Measurements from ENCODE around the gene TERT. TPM values are rescaled to one million over a fixed set of nuclear protein-coding genes. Genes with fewer than 3 reads are reported as not detected.

TERT gene
- total and polyA plus RNA-seq, 2 experiments from 2014 or later, result 0.08 TPM; not detected in 1

DNA sequence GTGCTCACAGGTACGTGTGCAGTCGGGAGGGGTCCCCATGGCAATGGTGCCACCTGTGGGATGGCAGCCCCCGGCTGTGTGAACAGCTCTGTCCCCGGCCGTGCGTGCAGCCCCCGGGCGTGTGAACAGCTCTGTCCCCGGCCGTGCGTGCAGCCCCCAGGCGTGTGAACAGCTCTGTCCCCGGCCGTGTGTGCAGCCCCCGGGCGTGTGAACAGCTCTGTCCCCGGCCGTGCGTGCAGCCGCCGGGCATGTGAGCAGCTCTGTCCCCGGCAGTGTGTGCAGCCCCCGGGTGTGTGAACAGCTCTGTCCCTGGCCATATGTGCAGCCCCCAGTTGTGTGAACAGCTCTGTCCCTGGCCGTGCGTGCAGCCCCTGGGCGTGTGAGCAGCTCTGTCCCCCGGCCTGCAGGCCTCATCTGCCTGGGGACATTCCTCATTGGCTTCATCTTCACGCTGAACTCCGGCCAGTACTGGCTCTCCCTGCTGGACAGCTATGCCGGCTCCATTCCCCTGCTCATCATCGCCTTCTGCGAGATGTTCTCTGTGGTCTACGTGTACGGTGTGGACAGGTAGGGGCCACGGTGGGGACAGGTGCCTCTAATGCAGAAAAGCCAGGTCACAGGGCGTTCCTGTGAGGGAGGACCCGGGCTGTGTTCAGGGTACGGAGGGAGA is 75.6 kb downstream of the TERT start:
- no peak overlapping the region for H2AFZ ChIP-seq
- H3K4me3 ChIP-seq, result no peak overlapping the region
- H3K36me3 ChIP-seq (replicated peaks; ENCODE audit: insufficient read depth, low read depth), result no peaks in the 10 kb centered on the region

DNA sequence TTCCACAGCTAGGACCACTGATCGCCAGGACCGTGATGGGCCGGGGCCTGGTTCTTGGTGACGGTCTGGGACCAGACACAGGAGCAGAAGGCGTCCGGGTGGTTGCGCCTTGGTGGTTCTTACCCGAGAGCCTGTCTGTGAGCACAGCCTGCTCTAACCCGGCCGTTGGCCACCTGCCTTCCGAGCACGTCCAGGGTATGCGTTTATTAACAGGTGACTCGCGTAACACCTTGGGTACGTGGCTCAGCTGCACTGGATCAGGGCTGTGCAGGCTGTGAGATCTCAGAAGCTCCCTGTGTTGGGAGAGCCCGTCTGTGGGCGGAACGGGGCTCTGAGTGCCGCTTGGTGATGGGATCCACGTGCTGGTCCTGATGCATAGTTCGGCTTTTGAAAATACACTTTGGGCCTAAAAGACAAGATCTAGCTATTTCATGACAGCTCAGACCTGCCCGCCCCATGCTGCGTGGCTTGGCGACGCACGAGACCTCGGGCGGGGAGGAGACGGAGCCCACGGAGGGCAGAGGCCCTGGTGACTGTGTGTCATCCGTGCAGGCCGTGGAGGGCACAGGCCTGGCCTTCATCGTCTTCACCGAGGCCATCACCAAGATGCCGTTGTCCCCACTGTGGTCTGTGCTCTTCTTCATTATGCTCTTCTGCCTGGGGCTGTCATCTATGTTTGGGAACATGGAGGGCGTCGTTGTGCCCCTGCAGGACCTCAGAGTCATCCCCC is 76.4 kb downstream of the TERT start:
- no peaks in the 10 kb centered on the region for H3K4me1 ChIP-seq (ENCODE audit: insufficient read depth)
- 95% methylated on average over 37 of the region's 38 CpGs for WGBS (ENCODE audit: low lambda C conversion rate, missing lambda C conversion rate)
- H3K4me2 ChIP-seq, result no peak overlapping the region
- no peaks in the 10 kb centered on the region for H3K36me3 ChIP-seq (replicated peaks; ENCODE audit: insufficient read depth, low read depth)
- no peaks in the 10 kb centered on the region for H3K9me3 ChIP-seq (ENCODE audit: low read depth)
- H3K4me3 ChIP-seq, result no peak overlapping the region
- TF ChIP-seq EZH2 (IDR thresholded peaks at IDR 0.05; ENCODE audit: borderline replicate concordance), result no peak
- DNase-seq (ENCODE audit: low spot score), result no peak
- no peaks in the 10 kb centered on the region for H3K79me2 ChIP-seq
- H3K9me2 ChIP-seq (replicated peaks; ENCODE audit: insufficient read depth), result no peaks in the 10 kb centered on the region
- no peaks in the 10 kb centered on the region for H4K20me1 ChIP-seq (ENCODE audit: insufficient read depth, poor library complexity, severe bottlenecking)
- H3K27me3 ChIP-seq, result no peaks in the 10 kb centered on the region
- H3K27ac ChIP-seq, result no peak overlapping the region
- H2AFZ ChIP-seq, result no peak overlapping the region

More for the DNA sequence above, 75.6 kb downstream of the TERT start:
- Histone ChIP-seq H3K9me2 (replicated peaks; ENCODE audit: insufficient read depth) (no peaks in the 10 kb centered on the region), H3K27ac (no peak overlapping the region), H3K9me3 (ENCODE audit: low read depth) (no peaks in the 10 kb centered on the region), H3K4me1 (ENCODE audit: insufficient read depth) (no peaks in the 10 kb centered on the region), H3K79me2 (no peaks in the 10 kb centered on the region), H3K27me3 (no peaks in the 10 kb centered on the region), H4K20me1 (ENCODE audit: insufficient read depth, poor library complexity, severe bottlenecking) (no peaks in the 10 kb centered on the region), H3K4me2 (no peak overlapping the region)
- WGBS (ENCODE audit: low lambda C conversion rate, missing lambda C conversion rate), result 88% methylated on average over 27 of the region's 38 CpGs
- TF ChIP-seq, protein P1, sequence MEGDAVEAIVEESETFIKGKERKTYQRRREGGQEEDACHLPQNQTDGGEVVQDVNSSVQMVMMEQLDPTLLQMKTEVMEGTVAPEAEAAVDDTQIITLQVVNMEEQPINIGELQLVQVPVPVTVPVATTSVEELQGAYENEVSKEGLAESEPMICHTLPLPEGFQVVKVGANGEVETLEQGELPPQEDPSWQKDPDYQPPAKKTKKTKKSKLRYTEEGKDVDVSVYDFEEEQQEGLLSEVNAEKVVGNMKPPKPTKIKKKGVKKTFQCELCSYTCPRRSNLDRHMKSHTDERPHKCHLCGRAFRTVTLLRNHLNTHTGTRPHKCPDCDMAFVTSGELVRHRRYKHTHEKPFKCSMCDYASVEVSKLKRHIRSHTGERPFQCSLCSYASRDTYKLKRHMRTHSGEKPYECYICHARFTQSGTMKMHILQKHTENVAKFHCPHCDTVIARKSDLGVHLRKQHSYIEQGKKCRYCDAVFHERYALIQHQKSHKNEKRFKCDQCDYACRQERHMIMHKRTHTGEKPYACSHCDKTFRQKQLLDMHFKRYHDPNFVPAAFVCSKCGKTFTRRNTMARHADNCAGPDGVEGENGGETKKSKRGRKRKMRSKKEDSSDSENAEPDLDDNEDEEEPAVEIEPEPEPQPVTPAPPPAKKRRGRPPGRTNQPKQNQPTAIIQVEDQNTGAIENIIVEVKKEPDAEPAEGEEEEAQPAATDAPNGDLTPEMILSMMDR (IDR thresholded peaks at IDR 0.05; ENCODE audit: poor library complexity), result no peak
- no peak for TF ChIP-seq EZH2 (IDR thresholded peaks at IDR 0.05; ENCODE audit: borderline replicate concordance)
- no peak for DNase-seq (ENCODE audit: low spot score)

DNA sequence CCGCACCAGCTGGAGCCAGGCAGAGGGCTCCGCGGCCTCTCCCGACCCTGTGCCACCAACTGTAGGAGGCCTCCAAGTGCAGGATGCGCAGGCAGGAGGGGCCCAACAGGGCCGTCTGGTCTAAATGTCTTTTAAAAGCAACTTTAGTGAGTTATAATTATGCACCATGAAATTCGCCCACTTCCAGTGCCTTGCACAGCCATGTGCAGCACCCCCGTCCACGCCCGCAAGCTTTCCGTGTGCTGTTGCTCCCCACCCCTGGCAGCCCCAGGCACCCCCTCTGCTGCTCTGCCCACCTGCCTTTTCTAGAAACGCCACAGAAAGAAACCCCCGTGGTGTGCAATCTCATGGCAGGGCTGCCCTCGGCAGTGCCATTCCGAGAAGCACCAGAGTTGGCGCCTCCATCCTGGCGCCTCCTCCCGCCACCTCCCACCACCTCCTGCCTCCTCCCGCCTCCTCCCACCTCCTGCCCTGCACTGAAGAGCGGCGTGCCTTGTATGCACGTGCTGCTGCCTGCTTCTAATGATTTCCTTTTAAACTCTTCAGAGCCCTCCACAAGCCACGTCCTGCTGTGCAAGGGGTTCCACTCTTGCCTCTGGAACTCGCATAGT is 77.2 kb downstream of the TERT start:
- H3K9me2 ChIP-seq (replicated peaks; ENCODE audit: insufficient read depth), result no peaks in the 10 kb centered on the region
- no peaks in the 10 kb centered on the region for H3K36me3 ChIP-seq (replicated peaks; ENCODE audit: insufficient read depth, low read depth)
- no peak for DNase-seq (ENCODE audit: low spot score)
- H4K20me1 ChIP-seq (ENCODE audit: insufficient read depth, poor library complexity, severe bottlenecking), result no peaks in the 10 kb centered on the region
- no peaks in the 10 kb centered on the region for H3K79me2 ChIP-seq
- 81% methylated on average over 18 of the region's 24 CpGs for WGBS (ENCODE audit: low lambda C conversion rate, missing lambda C conversion rate)
- no peaks in the 10 kb centered on the region for H3K4me1 ChIP-seq (ENCODE audit: insufficient read depth)
- no peak overlapping the region for H2AFZ ChIP-seq
- H3K27me3 ChIP-seq, result no peaks in the 10 kb centered on the region
- no peak overlapping the region for H3K4me2 ChIP-seq
- TF ChIP-seq EZH2 (IDR thresholded peaks at IDR 0.05; ENCODE audit: borderline replicate concordance), result no peak
- TF ChIP-seq EZH2phosphoT487 (IDR thresholded peaks at IDR 0.05; ENCODE audit: low read depth, severe bottlenecking, unreplicated experiment), result no peak
- TF ChIP-seq, protein P1 (IDR thresholded peaks at IDR 0.05; ENCODE audit: poor library complexity), result no peak
- H3K9me3 ChIP-seq (ENCODE audit: low read depth), result no peaks in the 10 kb centered on the region
- H3K4me3 ChIP-seq, result no peak overlapping the region
- H3K27ac ChIP-seq, result no peak overlapping the region

DNA sequence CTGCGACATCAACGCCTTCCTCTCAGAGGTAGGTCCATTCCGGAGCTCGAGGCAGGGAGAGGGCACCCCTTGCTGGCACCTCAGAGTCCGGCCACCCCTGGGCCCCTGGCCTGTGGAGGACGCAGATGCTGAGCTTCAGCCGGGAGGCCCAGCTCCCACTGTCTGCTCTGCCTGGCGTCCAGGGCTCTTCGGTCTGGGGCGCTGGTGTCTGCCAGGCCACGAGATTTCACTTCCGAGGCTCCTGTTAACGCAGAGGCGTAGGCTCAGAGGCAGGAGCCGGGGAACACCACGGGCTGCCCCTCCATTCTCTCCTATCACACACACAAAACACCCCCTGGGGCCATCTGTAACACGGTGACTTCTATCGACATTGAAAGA is 78.0 kb downstream of the TERT start:
- Histone ChIP-seq H3K27ac (no peak overlapping the region), H3K4me2 (no peak overlapping the region), H4K20me1 (ENCODE audit: insufficient read depth, poor library complexity, severe bottlenecking) (no peaks in the 10 kb centered on the region), H3K36me3 (replicated peaks; ENCODE audit: insufficient read depth, low read depth) (no peaks in the 10 kb centered on the region), H3K4me1 (ENCODE audit: insufficient read depth) (no peaks in the 10 kb centered on the region), H3K9me2 (replicated peaks; ENCODE audit: insufficient read depth) (no peaks in the 10 kb centered on the region), H3K79me2 (no peaks in the 10 kb centered on the region), H2AFZ (no peak overlapping the region), H3K9me3 (ENCODE audit: low read depth) (no peaks in the 10 kb centered on the region), H3K27me3 (no peaks in the 10 kb centered on the region), H3K4me3 (no peak overlapping the region)
- TF ChIP-seq, protein P1 (IDR thresholded peaks at IDR 0.05; ENCODE audit: poor library complexity), result no peak
- TF ChIP-seq EZH2 (IDR thresholded peaks at IDR 0.05; ENCODE audit: borderline replicate concordance) (no peak), EZH2phosphoT487 (IDR thresholded peaks at IDR 0.05; ENCODE audit: low read depth, severe bottlenecking, unreplicated experiment) (no peak)
- DNase-seq (ENCODE audit: low spot score), result no peak
- WGBS (ENCODE audit: low lambda C conversion rate, missing lambda C conversion rate), result 95% methylated on average over 18 of the region's 18 CpGs

Data from hepatocyte (in vitro differentiated cells).